Brain microvascular endothelial cell (primary cell): ENCODE results near the gene KIF13A.

Experiments used
- DNase-seq: peaks from one replicate; pipeline ENCODE4 v3.0.0-alpha.2; 2020
- H3K27ac ChIP-seq: fragments of 250-450 bp; sonication (Bioruptor Pico); 2 replicates; pipeline ENCODE4 v1.5.1; 2020; ENCODE audit warnings: mild to moderate bottlenecking, moderate library complexity
- H3K27me3 ChIP-seq: fragments of 250-450 bp; sonication (Bioruptor Pico); replicated peaks from 2 replicates; pipeline ENCODE4 v1.5.1; 2020; ENCODE audit warnings: mild to moderate bottlenecking
- H3K36me3 ChIP-seq: fragments of 250-450 bp; sonication (Bioruptor Pico); replicated peaks from 2 replicates; pipeline ENCODE4 v1.5.1; 2020; ENCODE audit warnings: mild to moderate bottlenecking
- H3K4me3 ChIP-seq: 2 replicates; pipeline ENCODE4 v1.5.1; 2011; ENCODE audit warnings: low read depth, mild to moderate bottlenecking, control low read depth, low read length, moderate library complexity
- CTCF ChIP-seq: IDR thresholded peaks from 2 replicates; pipeline ENCODE4 v1.5.1; 2011; ENCODE audit warnings: low read depth, mild to moderate bottlenecking, moderate library complexity, low read length, control low read depth, inconsistent platforms; ENCODE audit errors: missing control alignments
- in situ Hi-C: cut with HindIII; loops from 2 replicates; pipeline ENCODE4 v1.10.0; 2017; ENCODE audit warnings: low sequenced_read_pairs, low pct_ligation_motif_present

The KIF13A gene

GRCh38 chr6:17710331-17710730, 277.1 kb downstream of the KIF13A start:
- Histone ChIP-seq H3K27ac (no peak overlapping the region), H3K27me3 (no peaks in the 10 kb centered on the region), H3K36me3 (no peaks in the 10 kb centered on the region), H3K4me3 (no peak overlapping the region)
- no peak for TF ChIP-seq CTCF
- DNase-seq, result no peak
- in situ Hi-C loops, result no loop called here

GRCh38 chr6:17709476-17709875, 278.0 kb downstream of the KIF13A start:
- in situ Hi-C loops, result no loop called here
- DNase-seq, result no peak
- H3K4me3 ChIP-seq, result no peak overlapping the region
- H3K27me3 ChIP-seq, result no peaks in the 10 kb centered on the region
- H3K36me3 ChIP-seq, result no peaks in the 10 kb centered on the region
- TF ChIP-seq CTCF, result no peak
- H3K27ac ChIP-seq, result no peak overlapping the region
